Brain pericyte (primary cell): ENCODE measurements around the gene ZBTB48.
"Not testable (repeated sequence)": the region's sequence is repeated elsewhere in the genome, so short reads cannot be mapped to it uniquely, and the experiment has no call there.

ENCODE experiments used
- DNase-seq: peaks from one replicate; pipeline ENCODE4 v3.0.0-alpha.2; 2012; ENCODE audit warnings: low read depth, low spot score

Gene ZBTB48

DNA sequence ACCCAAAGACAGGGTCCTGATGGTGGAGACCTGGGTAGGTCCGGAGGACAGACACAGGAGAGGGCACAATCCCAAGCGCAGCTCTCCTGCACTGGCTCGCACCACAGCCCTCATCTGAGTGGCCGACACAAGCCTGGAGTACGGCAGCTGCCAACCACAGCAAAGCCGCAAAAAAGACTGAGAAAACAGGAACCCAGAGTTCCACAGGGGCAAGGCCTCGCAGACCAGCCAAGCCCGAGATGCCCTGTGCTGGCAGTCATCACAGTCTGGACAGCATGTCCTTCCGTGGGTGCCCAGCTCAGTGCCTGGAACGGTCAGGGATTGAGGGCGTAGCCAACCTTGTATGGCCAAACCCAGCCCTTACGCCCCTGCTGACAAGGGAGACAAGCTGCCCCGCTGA, 11.4 kb downstream of the ZBTB48 start:
- no peak for DNase-seq

- DNase-seq, result no peak
Observed at GRCh38 chr1:6591644-6592043, 11.8 kb downstream of the ZBTB48 start.

- DNase-seq, result no peak
Observed at GRCh38 chr1:6592441-6592840, 12.6 kb downstream of the ZBTB48 start.

- DNase-seq, result no peak
Observed at GRCh38 chr1:6592865-6593593, 13.2 kb downstream of the ZBTB48 start.

- no peak for DNase-seq
Observed at GRCh38 chr1:6593810-6594209, 14.0 kb downstream of the ZBTB48 start.

DNA sequence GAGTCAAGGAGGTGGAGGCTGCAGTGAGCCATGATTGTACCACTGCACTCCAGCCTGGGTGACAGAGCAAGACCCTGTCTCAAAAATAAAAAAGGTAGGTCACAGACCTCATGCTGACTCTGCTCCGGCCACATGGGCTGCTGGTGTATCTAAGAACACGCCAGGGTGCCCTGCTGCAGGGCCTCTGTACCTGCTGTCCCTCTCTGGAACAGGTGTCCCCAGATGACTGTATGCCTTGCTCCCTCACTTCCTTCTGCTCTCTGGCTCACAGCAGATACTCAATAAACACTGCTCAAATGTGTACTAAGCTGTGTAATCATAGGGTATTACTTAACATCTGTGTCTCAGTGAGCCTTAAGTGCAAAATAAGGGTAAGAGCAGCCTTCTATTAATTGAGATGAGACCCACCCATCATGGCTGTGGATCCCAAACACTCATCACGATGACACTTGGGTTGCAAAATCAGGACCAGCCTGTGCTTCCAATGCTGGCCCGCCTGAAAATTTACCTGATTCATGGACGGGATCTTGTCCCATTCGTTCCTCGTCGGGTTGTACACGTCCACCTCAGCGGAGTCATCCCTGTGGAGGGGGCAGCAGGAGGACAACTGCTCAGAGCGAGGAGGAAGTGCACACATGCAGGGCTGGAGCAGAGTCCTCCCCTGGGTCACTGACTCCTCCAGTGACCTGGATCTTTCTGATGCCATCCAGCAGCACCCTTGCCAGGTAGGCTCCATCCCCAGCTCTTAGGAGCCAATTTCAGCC, 15.4 kb downstream of the ZBTB48 start:
- no peak for DNase-seq

GRCh38 chr1:6596351-6596750, 16.6 kb downstream of the ZBTB48 start:
- no peak for DNase-seq

DNA sequence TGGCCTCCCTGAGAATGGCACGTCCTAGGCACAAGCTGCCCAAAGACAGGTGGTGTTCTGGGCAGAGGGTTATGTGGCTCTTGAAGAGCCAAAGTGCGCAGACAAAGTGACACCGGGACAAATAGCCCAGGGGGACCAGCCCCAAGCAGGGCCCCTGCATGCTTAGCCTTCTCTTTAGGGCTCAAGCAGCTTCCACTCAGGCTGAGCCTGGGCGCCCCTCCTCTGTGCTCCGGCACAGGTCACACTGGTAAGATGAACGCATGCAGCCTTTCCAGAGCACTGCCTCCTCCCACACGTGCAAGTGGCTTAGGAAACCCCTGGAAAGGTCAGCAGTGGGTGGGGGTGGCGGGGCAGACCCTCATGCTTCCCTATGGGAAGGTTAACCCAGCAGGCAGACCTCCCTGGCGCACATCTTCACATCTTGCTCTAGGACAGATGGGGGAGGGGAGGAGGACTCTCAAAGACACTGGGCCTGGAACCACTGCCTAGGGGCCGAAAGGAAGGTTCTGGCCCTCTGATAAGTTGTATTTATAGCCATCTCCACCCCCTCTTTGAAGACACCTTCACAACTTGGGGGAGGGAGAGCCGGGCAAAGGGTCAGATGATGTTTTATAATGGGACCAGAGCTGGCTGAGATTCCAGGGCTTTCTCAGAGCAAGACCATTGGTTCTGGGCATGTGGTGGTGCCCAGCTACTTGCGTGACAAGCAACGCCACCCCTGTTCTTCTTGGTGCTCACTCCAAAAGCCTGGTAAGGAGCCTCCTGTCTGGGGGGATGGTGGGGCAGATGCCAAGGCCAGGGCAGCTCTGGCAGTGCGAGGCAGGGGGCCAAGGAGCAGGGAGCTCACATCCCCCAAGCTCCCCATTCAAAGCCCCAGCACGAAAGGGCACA, 17.3 kb downstream of the ZBTB48 start:
- DNase-seq, result no peak

DNA sequence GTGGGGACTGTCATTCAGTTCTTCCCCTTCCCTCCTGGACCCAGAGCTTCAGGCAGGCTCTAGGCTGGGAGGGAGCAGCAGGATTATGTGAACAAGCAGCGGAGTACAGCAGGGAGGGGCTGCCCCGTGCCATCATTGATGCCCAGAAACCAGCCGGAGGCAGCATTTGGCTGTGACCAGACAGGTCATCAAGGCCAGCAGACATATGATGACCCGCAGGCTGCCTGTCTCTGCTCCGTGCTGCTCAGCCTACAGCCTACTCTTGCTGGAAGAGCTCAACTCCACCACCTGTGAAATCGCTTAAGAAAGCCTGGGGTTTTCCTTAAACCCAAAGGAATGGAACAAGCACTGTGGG, 18.0 kb downstream of the ZBTB48 start:
- no peak for DNase-seq

DNA sequence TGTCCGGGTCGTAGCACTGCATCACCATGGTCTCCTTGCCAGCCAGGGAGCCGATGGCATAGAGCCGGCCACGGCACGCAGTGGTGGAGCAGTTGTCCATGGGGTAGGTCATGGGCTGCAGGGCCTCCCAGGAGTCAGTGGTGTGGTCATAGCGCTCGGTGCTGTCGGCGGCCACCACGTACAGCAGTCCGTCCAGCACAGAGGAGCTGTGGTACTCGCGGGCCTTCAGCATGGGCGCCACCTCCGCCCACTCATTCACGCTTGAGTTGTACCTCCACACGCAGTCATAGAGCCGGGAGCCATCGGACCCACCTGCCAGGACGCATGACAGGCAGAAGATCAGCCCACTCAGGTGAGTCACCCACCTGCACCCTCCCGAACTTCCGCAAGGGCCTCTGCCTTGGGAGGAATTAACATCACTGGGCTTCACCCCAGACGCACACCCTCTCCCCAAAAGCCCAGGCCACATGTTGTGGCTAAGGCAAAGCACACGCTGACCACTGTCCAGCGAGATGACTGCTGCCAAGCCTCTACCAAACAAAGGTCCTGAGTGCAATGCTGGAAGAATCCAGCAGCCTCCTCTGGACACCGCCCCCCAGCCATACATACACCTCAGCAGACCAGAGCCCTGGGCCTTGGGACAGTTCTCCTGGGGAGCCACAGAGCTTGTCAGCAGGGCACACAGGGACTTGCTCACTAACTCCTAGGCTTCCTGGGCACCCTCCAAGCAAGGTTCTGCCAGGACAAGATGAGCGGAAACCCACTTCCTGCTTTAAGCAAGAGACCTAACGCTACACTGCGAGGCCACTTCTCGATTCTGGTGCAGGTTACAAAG, 19.6 kb downstream of the ZBTB48 start:
- DNase-seq, result no peak

DNA sequence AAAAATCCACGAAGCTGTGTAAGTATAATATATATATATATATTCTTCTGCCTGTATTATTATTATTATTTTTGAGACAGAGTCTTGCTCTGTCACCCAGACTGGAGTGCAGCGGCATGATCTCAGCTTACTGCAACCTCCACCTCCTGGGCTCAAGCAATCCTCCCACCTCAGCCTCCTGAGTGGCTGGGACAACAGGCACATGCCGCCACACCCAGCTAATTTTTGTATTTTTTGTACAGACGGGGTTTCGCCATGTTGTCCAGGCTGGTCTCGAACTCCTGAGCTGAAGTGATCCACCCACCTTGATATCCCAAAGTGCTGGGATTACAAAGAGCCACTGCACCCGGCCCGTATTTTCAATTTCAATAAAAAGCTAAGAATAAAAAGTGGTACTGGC, 20.2 kb downstream of the ZBTB48 start:
- not testable (repeated sequence) for DNase-seq

DNA sequence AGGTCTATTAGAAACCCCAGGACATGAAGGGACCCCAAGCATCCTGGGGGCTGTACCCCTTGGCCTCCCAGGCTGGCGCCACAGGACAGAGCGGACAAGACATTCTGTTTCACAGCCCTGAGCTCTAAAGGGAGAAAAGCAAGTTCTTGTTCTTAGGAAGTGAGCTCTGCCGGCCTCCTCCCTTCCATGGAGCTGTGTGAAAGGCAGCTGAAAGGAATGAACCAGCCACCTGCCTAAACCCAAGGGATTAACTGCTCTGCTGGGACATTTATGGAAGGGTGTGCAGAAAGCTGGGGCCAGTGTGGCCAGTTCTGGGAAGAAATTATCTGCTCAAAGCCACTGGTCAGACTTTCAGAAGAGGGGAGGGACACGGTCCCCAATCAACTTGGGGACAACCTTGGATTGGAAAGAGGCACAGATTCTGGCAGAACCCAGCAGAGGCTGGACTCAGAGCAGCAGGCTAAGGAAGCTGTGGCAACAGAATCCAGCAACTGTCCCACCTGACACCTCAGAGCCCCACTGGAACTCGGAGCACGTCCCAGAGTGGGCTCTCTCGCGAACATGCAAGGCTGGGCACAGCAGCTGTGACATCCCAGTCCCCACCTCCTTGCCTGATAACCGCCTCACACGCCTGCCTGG, 20.7 kb downstream of the ZBTB48 start:
- no peak for DNase-seq

GRCh38 chr1:6601049-6601922, 21.5 kb downstream of the ZBTB48 start:
- no peak for DNase-seq

GRCh38 chr1:6601923-6602668, 22.3 kb downstream of the ZBTB48 start:
- no peak for DNase-seq

DNA sequence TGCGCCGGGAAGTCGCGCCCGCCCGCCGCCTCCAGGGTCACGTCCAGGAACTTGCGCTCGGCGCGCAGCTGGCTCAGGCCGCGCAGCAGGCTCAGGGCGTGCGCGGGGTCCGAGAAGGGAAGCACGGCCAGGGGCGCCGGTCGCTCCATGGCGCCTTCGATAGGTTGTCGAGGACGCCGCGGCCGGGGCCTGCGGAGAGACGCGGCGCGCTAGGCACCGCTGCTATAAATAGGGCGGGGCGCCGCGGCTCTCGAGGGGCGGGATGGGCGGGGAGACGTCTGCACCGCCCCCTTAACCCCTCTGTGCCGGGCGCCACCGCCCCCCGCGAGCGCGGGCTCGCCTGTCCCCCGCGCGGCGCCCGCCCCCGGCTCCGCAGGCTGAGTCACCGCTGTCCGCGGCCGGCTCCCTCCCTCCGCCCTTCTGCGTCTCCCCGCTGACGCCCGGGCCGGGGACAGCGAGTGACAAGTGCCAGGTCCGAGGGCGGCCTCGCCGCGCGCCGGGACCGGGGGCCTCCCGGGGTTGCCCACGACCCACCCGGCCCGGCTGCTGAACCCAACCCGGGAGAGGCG, 23.0 kb downstream of the ZBTB48 start, which contains the start of gene KLHL21:
Gene KLHL21 (minus strand): TSS at position 201 of the 569 bp plus-strand sequence. CDS start 52 bp downstream, at position 149.
- DNase-seq, result no peak

GRCh38 chr1:6603238-6603914, 23.6 kb downstream of the ZBTB48 start:
- DNase-seq, result no peak

DNA sequence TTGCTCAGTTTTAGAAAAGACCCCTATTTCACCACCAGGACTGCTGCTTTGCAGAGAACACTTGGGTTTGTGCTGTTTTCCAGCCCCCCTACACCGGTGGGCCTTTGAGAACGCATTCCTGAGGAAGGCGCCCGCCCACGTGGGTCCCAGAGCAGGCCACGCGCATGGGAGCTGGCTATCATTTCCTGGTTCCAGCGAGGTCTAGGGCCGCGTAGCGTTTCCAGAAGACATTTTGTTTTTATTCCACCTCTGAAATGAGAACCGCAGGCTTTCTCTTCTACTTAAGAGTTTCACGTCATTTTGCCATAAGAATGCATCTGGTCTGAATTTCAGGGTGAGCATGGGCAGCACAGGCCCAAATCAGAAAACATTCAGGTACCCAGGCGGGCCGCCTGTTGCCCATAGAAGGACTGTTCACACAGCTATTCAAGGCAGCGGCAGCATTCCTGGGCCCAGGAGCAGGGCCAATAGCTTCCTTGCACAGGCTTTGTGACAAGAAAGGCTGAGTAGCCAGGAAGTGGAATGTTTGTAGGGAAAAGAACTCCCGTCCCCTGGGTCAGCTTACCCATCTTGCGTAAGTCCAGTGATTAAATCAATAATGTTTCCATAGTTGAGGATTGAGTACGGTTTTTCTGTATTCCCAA, 24.2 kb downstream of the ZBTB48 start:
- DNase-seq, result no peak
